Measurements from ENCODE around the gene YIF1A.

YIF1A gene

GRCh38 chr11:66294626-66295620 lies 6.0 kb upstream of the YIF1A start:
- POLR2A ChIA-PET: interaction anchor here (0.6 kb wide), 1 partner anchor 142 kb away, joined by 4 read pairs; no protein-coding TSS in a partner anchor
- no peak for DNase-seq (ENCODE audit: extremely low spot score)
- CTCF ChIA-PET: interaction anchor here (1.5 to 8.7 kb wide), 3 partner anchors 12 to 91 kb away, joined by 5 to 81 read pairs (median 5); no protein-coding TSS in a partner anchor
- no peak for TF ChIP-seq CTCF (IDR thresholded peaks at IDR 0.05; ENCODE audit: control extremely low read depth, extremely low read depth, low read depth, missing control alignments)

GRCh38 chr11:66293777-66294625 lies 5.1 kb upstream of the YIF1A start:
- no peak for DNase-seq (ENCODE audit: extremely low spot score)
- TF ChIP-seq CTCF (IDR thresholded peaks at IDR 0.05; ENCODE audit: control extremely low read depth, extremely low read depth, low read depth, missing control alignments): no peak
- POLR2A ChIA-PET: no interaction called here
- CTCF ChIA-PET: interaction anchor here (1.5 kb wide), 1 partner anchor 11 kb away, joined by 5 read pairs; no protein-coding TSS in a partner anchor

- POLR2A ChIA-PET: no interaction called here
- no peak for TF ChIP-seq CTCF (IDR thresholded peaks at IDR 0.05; ENCODE audit: control extremely low read depth, extremely low read depth, low read depth, missing control alignments)
- DNase-seq (ENCODE audit: extremely low spot score): no peak
- CTCF ChIA-PET: no interaction called here
Observed at GRCh38 chr11:66293352-66293751, 4.4 kb upstream of the YIF1A start.

- DNase-seq (ENCODE audit: extremely low spot score): no peak
- POLR2A ChIA-PET: no interaction called here
- no peak for TF ChIP-seq CTCF (IDR thresholded peaks at IDR 0.05; ENCODE audit: control extremely low read depth, extremely low read depth, low read depth, missing control alignments)
- CTCF ChIA-PET: no interaction called here
Observed at GRCh38 chr11:66292543-66293332, 3.8 kb upstream of the YIF1A start.

GRCh38 chr11:66291706-66292542 lies 3.0 kb upstream of the YIF1A start, which contains the start of gene TMEM151A:
Gene TMEM151A, plus strand, starts transcription at chr11:66291894. Its CDS starts 120 bp downstream, at chr11:66292014.
- TF ChIP-seq CTCF (IDR thresholded peaks at IDR 0.05; ENCODE audit: control extremely low read depth, extremely low read depth, low read depth, missing control alignments): no peak
- ChIA-PET POLR2A (interaction anchor here (1.2 kb wide), 1 partner anchor 21 kb away, joined by 4 read pairs; no protein-coding TSS in a partner anchor), CTCF (interaction anchor here (0.6 to 1.9 kb wide), 6 partner anchors 9 to 98 kb away, joined by 3 to 12 read pairs (median 3); no protein-coding TSS in a partner anchor)
- no peak for DNase-seq (ENCODE audit: extremely low spot score)

Data from GM10248 (cell line).